WI38 (cell line): ENCODE results near the gene C1orf21.

Experiments used
- H3K4me3 ChIP-seq: 2 replicates; pipeline ENCODE4 v1.5.1; 2011; ENCODE audit warnings: low read depth, mild to moderate bottlenecking, control low read depth, low read length
- TF ChIP-seq, protein P1 (sequence below): IDR thresholded peaks from 2 replicates; pipeline ENCODE4 v1.5.1; 2012; ENCODE audit warnings: low read depth, mild to moderate bottlenecking, control low read depth, low read length

C1orf21 gene

DNA sequence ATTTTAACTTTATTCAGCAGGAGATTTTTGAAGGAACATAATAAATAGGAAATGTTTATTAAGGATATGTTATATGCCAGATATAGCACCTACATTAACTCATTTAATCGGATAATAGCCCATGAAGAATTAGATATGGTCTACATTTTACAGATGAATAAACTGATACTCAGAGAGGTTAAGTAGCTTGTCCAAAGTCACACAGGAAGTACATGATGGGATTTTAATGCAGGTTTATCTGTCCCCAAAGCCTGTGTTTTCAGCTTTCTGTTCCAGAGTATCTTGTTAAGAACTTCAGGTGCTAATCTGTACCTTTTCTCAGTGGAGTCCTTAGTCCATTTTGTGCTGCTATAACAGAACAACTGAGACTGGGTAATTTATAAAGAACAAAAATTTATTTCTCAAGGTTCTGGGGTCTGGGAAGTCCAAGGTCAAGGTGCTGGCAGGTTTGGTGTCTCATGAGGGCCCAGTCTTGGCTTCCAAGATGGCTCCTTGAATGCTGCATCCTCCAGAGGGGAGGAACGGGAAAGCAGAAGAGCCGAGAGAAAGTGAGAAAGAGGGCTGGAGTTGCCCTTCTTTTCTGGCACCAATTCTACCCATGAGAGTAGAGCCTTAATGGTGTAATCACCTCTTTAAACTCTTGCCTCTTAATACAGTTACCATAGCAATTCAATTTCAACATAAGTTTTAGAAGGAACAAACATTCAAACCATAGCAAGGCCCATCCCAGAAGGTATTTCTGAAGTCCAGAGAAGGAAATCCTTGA lies 17.3 kb downstream of the C1orf21 start:
- TF ChIP-seq, protein P1, sequence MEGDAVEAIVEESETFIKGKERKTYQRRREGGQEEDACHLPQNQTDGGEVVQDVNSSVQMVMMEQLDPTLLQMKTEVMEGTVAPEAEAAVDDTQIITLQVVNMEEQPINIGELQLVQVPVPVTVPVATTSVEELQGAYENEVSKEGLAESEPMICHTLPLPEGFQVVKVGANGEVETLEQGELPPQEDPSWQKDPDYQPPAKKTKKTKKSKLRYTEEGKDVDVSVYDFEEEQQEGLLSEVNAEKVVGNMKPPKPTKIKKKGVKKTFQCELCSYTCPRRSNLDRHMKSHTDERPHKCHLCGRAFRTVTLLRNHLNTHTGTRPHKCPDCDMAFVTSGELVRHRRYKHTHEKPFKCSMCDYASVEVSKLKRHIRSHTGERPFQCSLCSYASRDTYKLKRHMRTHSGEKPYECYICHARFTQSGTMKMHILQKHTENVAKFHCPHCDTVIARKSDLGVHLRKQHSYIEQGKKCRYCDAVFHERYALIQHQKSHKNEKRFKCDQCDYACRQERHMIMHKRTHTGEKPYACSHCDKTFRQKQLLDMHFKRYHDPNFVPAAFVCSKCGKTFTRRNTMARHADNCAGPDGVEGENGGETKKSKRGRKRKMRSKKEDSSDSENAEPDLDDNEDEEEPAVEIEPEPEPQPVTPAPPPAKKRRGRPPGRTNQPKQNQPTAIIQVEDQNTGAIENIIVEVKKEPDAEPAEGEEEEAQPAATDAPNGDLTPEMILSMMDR = no peak
- H3K4me3 ChIP-seq = no peak overlapping the region

DNA sequence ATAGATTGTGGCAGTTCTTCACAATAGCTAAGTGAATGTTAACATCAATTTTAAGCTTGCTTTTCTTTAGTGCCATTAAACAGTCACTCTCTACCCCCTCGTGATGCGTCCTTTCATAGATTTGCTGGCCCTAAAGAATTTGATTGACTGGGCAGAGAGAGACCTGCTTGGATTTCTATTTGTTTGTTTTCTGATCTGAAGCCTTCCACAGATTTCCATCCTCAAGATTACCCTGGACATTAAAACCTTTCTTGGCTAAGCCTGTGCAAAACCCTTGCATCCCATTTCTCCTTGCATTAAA lies 17.8 kb downstream of the C1orf21 start:
- H3K4me3 ChIP-seq = no peak overlapping the region
- TF ChIP-seq, protein P1 = no peak

DNA sequence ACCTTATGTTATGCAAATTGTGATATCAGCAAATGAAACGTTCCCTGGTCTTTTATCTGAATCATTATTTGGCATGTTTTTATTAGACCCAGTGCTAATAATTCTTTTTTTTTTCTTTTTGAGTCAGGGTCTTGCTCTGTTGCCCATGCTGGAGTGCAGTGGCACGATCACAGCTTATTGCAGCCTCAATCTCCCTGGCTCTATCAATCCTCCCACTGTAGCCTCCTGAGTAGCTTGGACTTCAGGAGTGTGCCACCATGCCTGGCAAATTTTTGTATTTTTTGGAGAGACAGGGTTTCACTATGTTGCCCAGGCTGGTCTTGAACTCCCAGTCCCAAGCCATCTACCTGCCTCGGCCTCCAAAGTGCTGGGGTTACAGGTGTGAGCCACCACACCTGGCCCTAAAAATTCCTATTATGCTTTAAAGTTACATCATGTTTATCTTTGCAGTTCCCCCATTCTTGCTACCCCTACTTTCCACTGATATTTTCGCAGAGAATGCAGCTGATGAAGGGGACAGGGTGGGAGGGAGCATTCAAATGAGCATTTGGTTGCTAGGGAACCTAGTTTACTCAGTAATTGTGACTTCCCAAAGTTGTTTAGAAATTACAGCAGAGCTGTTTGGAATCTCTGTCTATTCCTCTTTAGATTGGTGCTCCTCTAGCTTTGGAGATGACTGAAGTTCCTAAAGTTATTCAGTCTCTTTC lies 18.4 kb downstream of the C1orf21 start:
- H3K4me3 ChIP-seq = no peak overlapping the region
- TF ChIP-seq, protein P1 = no peak

DNA sequence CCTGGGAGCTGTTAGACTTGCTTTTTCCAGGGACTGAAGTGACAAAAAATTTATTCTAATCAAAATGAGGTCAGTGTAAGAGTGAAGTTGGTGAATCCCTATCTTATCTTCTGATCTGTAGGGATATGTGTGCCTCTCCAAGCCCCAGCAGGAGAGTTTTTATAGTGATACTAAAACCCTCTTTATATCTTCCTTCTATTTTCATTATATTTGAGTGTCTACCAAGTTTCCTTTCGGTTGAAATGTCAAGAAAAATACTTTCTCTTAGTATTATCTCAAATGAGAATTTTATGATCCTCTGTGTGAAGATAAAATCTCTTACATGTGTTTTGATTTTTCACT lies 18.9 kb downstream of the C1orf21 start:
- TF ChIP-seq, protein P1 = no peak
- H3K4me3 ChIP-seq = no peak overlapping the region

DNA sequence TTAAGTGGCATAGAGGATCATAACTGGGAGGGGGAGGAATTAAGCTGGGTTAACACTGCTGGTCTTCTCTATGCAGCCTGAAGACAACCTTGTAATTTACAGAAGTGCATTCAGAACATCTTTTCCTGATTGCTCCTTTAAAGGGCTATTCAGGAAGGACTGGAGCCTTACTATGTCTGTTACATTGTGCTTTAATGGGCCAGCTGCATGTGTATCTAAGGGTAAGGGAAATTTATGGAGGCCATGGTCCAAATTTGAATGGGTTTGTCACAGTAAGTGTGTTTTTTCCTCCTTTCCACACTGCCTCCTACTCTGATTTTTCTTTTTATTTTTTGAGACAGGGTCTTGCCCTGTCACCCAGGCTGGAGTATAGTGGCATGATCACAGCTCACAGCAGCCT lies 19.6 kb downstream of the C1orf21 start:
- TF ChIP-seq, protein P1 = no peak
- H3K4me3 ChIP-seq = no peak overlapping the region

DNA sequence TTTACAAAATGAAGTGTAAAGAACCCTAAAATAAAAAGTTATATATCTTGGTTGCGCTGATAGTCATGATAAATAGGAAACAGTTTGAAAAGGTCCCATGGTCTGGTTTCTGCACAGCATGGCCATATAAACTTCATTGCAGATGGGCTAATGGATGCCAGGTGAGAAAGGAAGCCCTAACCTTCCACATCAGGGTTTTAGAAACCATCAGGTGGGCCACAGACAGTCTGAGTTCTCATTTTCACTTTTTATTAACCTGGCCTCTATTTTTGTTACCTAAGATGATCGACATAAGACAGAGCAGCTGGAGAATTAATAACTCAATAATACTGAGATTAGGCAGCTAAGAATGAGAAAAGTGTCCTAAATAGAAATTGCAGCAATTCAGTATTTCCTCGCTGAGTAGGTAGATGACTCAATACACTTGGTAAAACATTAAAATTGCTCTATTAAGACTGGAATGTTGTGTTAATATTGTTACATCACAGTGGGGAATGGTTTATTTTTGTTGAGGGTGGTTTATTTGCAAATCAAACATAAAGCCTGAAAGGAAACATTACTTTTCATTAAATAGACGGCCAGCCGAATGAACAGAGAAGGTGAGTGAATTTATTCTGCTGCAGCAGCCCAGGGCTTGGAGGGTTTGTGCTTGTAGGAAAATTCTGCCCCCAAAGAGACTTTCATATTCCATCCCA lies 21.1 kb downstream of the C1orf21 start:
- TF ChIP-seq, protein P1 = no peak
- H3K4me3 ChIP-seq = no peak overlapping the region

DNA sequence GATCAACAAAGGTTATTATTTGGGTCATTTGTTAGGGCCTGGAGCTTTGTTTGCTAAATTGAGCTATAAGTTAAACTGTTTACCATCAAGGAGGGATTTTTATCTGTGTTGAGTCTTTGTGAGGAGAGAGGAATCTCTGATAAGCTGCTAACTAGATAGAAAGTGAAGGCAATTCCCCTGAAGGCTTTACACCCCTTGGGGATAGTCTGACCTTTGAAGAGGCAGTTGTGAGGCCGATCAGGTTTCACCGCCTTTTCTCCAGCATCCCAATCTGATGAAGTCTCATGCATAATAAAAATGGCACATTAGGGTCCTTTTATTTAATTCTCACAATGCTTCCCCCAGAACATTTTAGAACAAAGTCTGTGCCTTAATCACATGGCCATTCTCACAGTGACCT lies 21.8 kb downstream of the C1orf21 start:
- TF ChIP-seq, protein P1 = no peak
- H3K4me3 ChIP-seq = no peak overlapping the region
